ENCODE measurements around the gene CD19. TPM values are rescaled to one million over a fixed set of nuclear protein-coding genes. Genes with fewer than 3 reads are reported as not detected.

CD19 gene
- total RNA-seq, 1 donor from 2014 or later, result 0.40 TPM

DNA sequence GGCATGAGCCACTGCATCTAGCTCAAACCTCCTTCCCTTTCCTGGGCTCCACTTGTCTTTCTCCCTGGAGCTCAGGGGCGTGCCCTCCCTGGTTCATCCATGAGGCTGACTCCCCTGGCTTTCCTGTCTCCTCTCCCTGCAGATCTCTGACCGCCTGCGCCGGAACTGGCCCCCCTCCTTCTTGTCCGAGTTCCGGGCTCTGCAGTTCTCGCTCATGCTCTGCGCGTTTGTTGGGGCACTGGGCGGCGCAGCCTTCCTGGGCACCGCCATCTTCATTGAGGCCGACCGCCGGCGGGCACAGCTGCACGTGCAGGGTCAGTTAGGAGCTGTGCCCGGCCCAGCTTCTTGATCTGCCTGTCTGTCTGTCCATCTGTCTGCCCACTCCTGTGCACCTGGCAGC, 51.9 kb downstream of the CD19 start:
- ATAC-seq, result no peak

GRCh38 chr16:28984091-28984490, 52.3 kb downstream of the CD19 start:
- ATAC-seq, result peak; percentile 12

GRCh38 chr16:28984619-28985135, 52.9 kb downstream of the CD19 start, which contains the start of gene LAT:
Gene LAT, plus strand, starts transcription at chr16:28985052. Its CDS starts 366 bp downstream, at chr16:28985418.
- ATAC-seq, result peak; percentile 35

DNA sequence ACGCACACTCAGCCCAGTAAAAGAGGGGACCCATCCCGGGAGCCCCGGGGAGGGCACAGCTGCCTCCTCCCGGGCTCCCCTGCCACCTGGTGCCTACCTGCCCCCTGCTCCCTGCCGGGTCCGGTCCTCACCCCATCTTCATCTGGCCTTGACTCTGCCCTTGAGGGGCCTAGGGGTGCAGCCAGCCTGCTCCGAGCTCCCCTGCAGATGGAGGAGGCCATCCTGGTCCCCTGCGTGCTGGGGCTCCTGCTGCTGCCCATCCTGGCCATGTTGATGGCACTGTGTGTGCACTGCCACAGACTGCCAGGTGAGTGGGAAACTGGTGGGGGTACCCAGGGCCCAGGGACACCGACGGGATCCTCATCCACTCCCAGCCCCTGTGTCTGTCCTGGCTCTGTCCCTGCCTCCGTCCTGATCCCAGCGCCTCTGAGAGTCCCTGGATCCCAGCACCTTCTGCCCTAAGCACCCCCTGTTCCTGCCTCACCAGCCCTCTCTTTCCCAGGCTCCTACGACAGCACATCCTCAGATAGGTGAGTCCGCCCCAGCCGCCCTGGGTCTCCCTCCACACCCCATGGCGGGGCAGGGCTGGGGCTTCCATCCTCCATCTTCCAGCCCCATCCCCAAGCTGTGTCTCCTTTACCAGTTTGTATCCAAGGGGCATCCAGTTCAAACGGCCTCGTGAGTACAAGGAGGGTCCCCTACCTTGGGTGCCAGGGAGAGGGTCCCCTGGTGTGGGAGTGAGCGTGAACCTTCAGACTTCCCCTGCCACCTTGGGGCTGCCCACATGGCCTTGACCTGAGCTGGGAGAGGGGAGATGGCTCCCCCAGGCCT, 53.7 kb downstream of the CD19 start:
- no peak for ATAC-seq

GRCh38 chr16:28986046-28986445, 54.3 kb downstream of the CD19 start:
- ATAC-seq, result no peak

GRCh38 chr16:28986492-28986891, 54.7 kb downstream of the CD19 start:
- ATAC-seq, result no peak

GRCh38 chr16:28987170-28987853, 55.5 kb downstream of the CD19 start:
- ATAC-seq, result no peak

Other genes with a start within 250 kb of the CD19 start
- gene EIF3C, start 220.5 kb upstream of the CD19 start, total RNA-seq, result 318 TPM
- 0.84 TPM for gene NPIPB9, start 180.2 kb upstream of the CD19 start, total RNA-seq
- gene ATXN2L, start 109.0 kb upstream of the CD19 start, total RNA-seq, result 67.0 TPM
- gene TUFM, start 85.6 kb upstream of the CD19 start, total RNA-seq, result 137 TPM
- gene SH2B1, start 68.1 kb upstream of the CD19 start, total RNA-seq, result 15.7 TPM
- 0.48 TPM for gene ATP2A1, start 53.5 kb upstream of the CD19 start, total RNA-seq
- gene RABEP2, start 6.7 kb upstream of the CD19 start, total RNA-seq, result 15.8 TPM
- 21.3 TPM for gene NFATC2IP, start 19.0 kb downstream of the CD19 start, total RNA-seq
- gene SPNS1, start 42.8 kb downstream of the CD19 start, total RNA-seq, result 22.5 TPM
- 3.5 TPM for gene LAT, start 53.1 kb downstream of the CD19 start, total RNA-seq